ENCODE results near the gene WIPF2.
"Not testable (repeated sequence)": the region's sequence is repeated elsewhere in the genome, so short reads cannot be mapped to it uniquely, and the experiment has no call there.

WIPF2 gene

GRCh38 chr17:40181205-40181604, 37.9 kb upstream of the WIPF2 start:
- ATAC-seq (replicated peaks): no peak

GRCh38 chr17:40182606-40183005, 36.5 kb upstream of the WIPF2 start:
- Mint-ChIP-seq H3K36me3 (peaks cover 7 to 11% of the 10 kb centered on the region in 2 donors), H3K9me3 (no peaks in the 10 kb centered on the region), H3K27ac (no peak overlapping the region), H3K4me3 (no peak overlapping the region), H3K4me1 (peaks cover 13 to 24% of the 10 kb centered on the region in 2 donors), H3K27me3 (peaks cover 4 to 5% of the 10 kb centered on the region in 2 donors)
- no peak for ATAC-seq (replicated peaks)
- DNase-seq: no peak

More at GRCh38 chr17:40181205-40181604, 37.9 kb upstream of the WIPF2 start:
- Mint-ChIP-seq H3K36me3 (peaks cover 17 to 18% of the 10 kb centered on the region in 2 donors), H3K4me1 (peaks cover 19 to 34% of the 10 kb centered on the region in 2 donors), H3K4me3 (no peak overlapping the region), H3K27ac (no peak overlapping the region), H3K27me3 (peaks cover 4 to 5% of the 10 kb centered on the region in 2 donors), H3K9me3 (no peaks in the 10 kb centered on the region)
- no peak for DNase-seq

GRCh38 chr17:40187238-40187637, 31.9 kb upstream of the WIPF2 start:
- H3K9me3 Mint-ChIP-seq: no peaks in the 10 kb centered on the region
- H3K27ac Mint-ChIP-seq: no peak overlapping the region
- no peaks in the 10 kb centered on the region for H3K27me3 Mint-ChIP-seq
- no peak for ATAC-seq (replicated peaks)
- peaks cover 7 to 22% of the 10 kb centered on the region in 2 donors for H3K4me1 Mint-ChIP-seq
- no peak for DNase-seq
- no peak overlapping the region for H3K4me3 Mint-ChIP-seq
- H3K36me3 Mint-ChIP-seq: peaks cover 3 to 5% of the 10 kb centered on the region in 2 donors

GRCh38 chr17:40188694-40189093, 30.4 kb upstream of the WIPF2 start:
- Mint-ChIP-seq H3K4me1 (peaks cover 7 to 29% of the 10 kb centered on the region in 2 donors), H3K9me3 (no peaks in the 10 kb centered on the region), H3K4me3 (no peak overlapping the region), H3K36me3 (peaks cover 9 to 13% of the 10 kb centered on the region in 2 donors), H3K27me3 (no peaks in the 10 kb centered on the region), H3K27ac (no peak overlapping the region)
- ATAC-seq (replicated peaks): no peak
- no peak for DNase-seq

DNA sequence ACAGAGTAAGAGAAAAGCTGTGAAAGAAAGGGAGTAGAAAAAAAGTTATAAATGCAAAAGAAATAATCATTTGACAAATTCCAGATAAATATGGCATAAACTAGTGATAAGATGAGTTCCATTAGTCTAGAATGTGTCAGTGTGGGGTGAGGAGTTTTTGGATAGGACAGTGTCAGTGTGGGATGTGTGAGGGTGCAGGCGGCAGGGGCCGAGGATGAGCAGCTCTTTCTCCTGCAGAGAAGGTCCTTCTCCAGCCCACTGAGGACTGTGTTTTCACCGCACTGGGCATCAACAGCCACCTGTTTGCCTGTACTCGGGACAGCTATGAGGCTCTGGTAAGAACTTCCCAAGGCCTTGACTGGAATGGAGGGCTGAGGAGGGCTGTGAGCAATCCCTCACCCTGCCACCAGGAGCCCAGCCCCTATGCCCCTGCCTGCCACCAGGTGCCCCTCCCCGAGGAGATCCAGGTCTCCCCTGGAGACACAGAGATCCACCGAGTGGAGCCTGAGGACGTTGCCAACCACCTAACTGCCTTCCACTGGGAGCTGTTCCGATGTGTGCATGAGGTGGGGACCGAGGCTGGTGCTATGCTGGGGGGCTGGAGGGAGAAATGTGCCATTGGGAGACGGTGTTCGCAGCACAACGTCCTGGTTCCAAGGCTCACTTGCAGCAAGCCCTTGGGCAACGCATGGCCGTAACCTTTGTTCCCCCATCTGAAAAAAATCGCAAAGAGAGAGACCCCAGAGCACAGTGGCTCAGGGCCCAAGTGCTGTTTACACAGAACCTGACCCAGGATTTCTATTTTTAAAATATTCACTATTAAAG, 28.7 kb upstream of the WIPF2 start:
- no peaks in the 10 kb centered on the region for H3K27me3 Mint-ChIP-seq
- no peak overlapping the region for H3K27ac Mint-ChIP-seq
- no peaks in the 10 kb centered on the region for H3K9me3 Mint-ChIP-seq
- peak overlapping the region; percentile 53 to 95 for H3K4me3 Mint-ChIP-seq
- ATAC-seq (replicated peaks) (peak; percentile 56 to 59), DNase-seq (no peak)
- H3K4me1 Mint-ChIP-seq: peaks cover 11 to 34% of the 10 kb centered on the region in 2 donors
- peaks cover 9 to 17% of the 10 kb centered on the region in 2 donors for H3K36me3 Mint-ChIP-seq

- H3K27me3 Mint-ChIP-seq: no peaks in the 10 kb centered on the region
- DNase-seq (peak; percentile 62), ATAC-seq (replicated peaks) (peak; percentile 91)
- H3K27ac Mint-ChIP-seq: peak overlapping the region; percentile 75
- peaks cover 9 to 17% of the 10 kb centered on the region in 2 donors for H3K36me3 Mint-ChIP-seq
- peak overlapping the region; percentile 95 to 96 for H3K4me3 Mint-ChIP-seq
- peaks cover 11 to 34% of the 10 kb centered on the region in 2 donors for H3K4me1 Mint-ChIP-seq
- no peaks in the 10 kb centered on the region for H3K9me3 Mint-ChIP-seq
Observed at GRCh38 chr17:40191237-40192208, 27.6 kb upstream of the WIPF2 start.

- Mint-ChIP-seq H3K4me1 (peaks cover 11 to 34% of the 10 kb centered on the region in 2 donors), H3K4me3 (no peak overlapping the region), H3K9me3 (no peaks in the 10 kb centered on the region)
Observed at GRCh38 chr17:40192961-40193360, 26.1 kb upstream of the WIPF2 start.

GRCh38 chr17:40194821-40195220, 24.3 kb upstream of the WIPF2 start:
- H3K4me1 Mint-ChIP-seq: peaks cover 11 to 34% of the 10 kb centered on the region in 2 donors
- no peak overlapping the region for H3K4me3 Mint-ChIP-seq
- peaks cover 4 to 5% of the 10 kb centered on the region in 2 donors for H3K27me3 Mint-ChIP-seq
- H3K9me3 Mint-ChIP-seq: no peaks in the 10 kb centered on the region
- H3K36me3 Mint-ChIP-seq: peaks cover 9 to 13% of the 10 kb centered on the region in 2 donors
- DNase-seq (no peak), ATAC-seq (replicated peaks) (no peak)
- no peak overlapping the region for H3K27ac Mint-ChIP-seq

More at GRCh38 chr17:40192961-40193360, 26.1 kb upstream of the WIPF2 start:
- Mint-ChIP-seq H3K27ac (peak overlapping the region; percentile 71), H3K36me3 (peaks cover 9 to 13% of the 10 kb centered on the region in 2 donors), H3K27me3 (peaks cover 0 to 4% of the 10 kb centered on the region in 2 donors)
- DNase-seq: no peak
- no peak for ATAC-seq (replicated peaks)

- Mint-ChIP-seq H3K27me3 (peaks cover 4 to 5% of the 10 kb centered on the region in 2 donors), H3K27ac (no peak overlapping the region), H3K9me3 (no peaks in the 10 kb centered on the region), H3K4me1 (peaks cover 3 to 10% of the 10 kb centered on the region in 2 donors), H3K36me3 (peaks cover 9 to 13% of the 10 kb centered on the region in 2 donors), H3K4me3 (no peak overlapping the region)
- DNase-seq (no peak), ATAC-seq (replicated peaks) (no peak)
Observed at GRCh38 chr17:40197550-40197949, 21.6 kb upstream of the WIPF2 start.

- not testable (repeated sequence) for H3K27ac Mint-ChIP-seq; H3K36me3 Mint-ChIP-seq; ATAC-seq (replicated peaks); H3K9me3 Mint-ChIP-seq; DNase-seq; H3K4me1 Mint-ChIP-seq; H3K27me3 Mint-ChIP-seq; H3K4me3 Mint-ChIP-seq
Observed at GRCh38 chr17:40197965-40198456, 21.1 kb upstream of the WIPF2 start.

GRCh38 chr17:40198576-40198975, 20.5 kb upstream of the WIPF2 start:
- Mint-ChIP-seq H3K9me3 (no peaks in the 10 kb centered on the region), H3K36me3 (peaks cover 4 to 6% of the 10 kb centered on the region in 2 donors), H3K4me1 (peaks cover 3 to 6% of the 10 kb centered on the region in 2 donors), H3K27ac (no peak overlapping the region), H3K4me3 (no peak overlapping the region), H3K27me3 (peaks cover 4 to 5% of the 10 kb centered on the region in 2 donors)
- DNase-seq (no peak), ATAC-seq (replicated peaks) (no peak)

DNA sequence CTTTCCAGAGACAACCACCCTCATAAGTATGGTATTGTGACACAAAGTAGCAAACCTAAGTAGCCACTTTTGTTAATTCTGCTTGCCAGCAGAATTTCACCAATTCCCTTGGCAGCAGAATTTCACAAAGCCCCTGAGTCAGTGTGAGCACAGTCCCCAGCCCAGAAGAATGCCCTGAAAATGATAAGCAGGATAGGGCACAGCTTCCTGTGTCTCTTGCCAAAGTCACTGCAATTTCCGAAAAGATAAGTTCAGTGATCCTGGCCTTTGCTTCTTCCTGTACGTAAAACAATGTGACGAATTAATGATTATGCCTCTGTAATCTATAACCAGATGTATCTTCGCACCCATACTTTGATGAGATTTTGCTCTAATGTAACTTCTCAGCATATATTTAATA, 16.0 kb upstream of the WIPF2 start:
- no peak overlapping the region for H3K27ac Mint-ChIP-seq
- H3K9me3 Mint-ChIP-seq: no peaks in the 10 kb centered on the region
- H3K27me3 Mint-ChIP-seq: peaks cover 0 to 5% of the 10 kb centered on the region in 2 donors
- ATAC-seq (replicated peaks) (no peak), DNase-seq (no peak)
- no peak overlapping the region for H3K4me3 Mint-ChIP-seq
- no peaks in the 10 kb centered on the region for H3K4me1 Mint-ChIP-seq
- no peaks in the 10 kb centered on the region for H3K36me3 Mint-ChIP-seq

DNA sequence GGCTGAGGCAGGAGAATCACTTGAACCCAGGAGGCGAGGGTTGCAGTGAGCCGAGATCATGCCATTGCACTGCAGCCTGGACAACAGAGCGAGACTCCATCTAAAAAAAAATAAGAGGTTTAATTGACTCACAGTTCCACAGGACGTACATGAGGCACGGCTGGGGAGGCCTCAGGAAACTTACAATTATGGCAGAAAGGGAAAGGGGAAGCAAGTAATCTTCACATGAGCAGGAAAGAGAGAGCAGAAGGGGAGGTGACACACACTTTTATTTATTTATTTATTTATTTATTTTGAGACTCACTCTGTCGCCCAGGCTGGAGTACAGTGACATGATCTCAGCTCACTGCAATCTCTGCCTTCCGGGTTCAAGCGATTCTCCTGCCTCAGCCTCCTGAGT, 12.9 kb upstream of the WIPF2 start:
- H3K27ac Mint-ChIP-seq; ATAC-seq (replicated peaks); H3K36me3 Mint-ChIP-seq; DNase-seq; H3K9me3 Mint-ChIP-seq; H3K4me1 Mint-ChIP-seq; H3K27me3 Mint-ChIP-seq; H3K4me3 Mint-ChIP-seq: not testable (repeated sequence)
